T-helper 2 cell treated with Interferon-gamma antibody and Interleukin-4, amounts not matched to agents 100 ng/mL and 5 ng/mL, for 36 hours (primary cell): Measurements from ENCODE around the gene CCDC85B. TPM values are rescaled to one million over a fixed set of nuclear protein-coding genes. Genes with fewer than 3 reads are reported as not detected.

Experiments used
- intact Hi-C: fragments of 100-400 bp; cut with micrococcal nuclease; formaldehyde crosslinking; loops from one replicate; pipeline ENCODE4 v1.15.1; 2023
- total RNA-seq: library from RNA; stranded (reverse); gene quantifications from 2 replicates; pipeline ENCODE4 v1.2.3, GENCODE V29; 2022

The CCDC85B gene
- total RNA-seq, 1 donor from 2014 or later = 45.2 TPM

- intact Hi-C loops = loop anchor here (5.0 kb wide), 1 partner anchor 174 kb away; the partner anchor contains the start of gene KAT5
Observed at GRCh38 chr11:65885808-65886536, 4.5 kb upstream of the CCDC85B start.

GRCh38 chr11:65886826-65887722 lies 3.4 kb upstream of the CCDC85B start:
- intact Hi-C loops = loop anchor here (5.0 kb wide), 1 partner anchor 175 kb away; the partner anchor contains the start of gene KAT5

GRCh38 chr11:65887723-65888162 lies 2.7 kb upstream of the CCDC85B start:
- intact Hi-C loops = loop anchor here (1.0 to 5.0 kb wide), 5 partner anchors 14 to 175 kb away; partner anchors contain the start of genes C11orf68, CFL1, DRAP1 and KAT5

GRCh38 chr11:65888163-65888814 lies 2.2 kb upstream of the CCDC85B start, which contains the start of gene FIBP:
Gene FIBP, minus strand, starts transcription at chr11:65888471. Its CDS starts 53 bp downstream, at chr11:65888418.
- intact Hi-C loops = loop anchor here (1.0 to 5.0 kb wide), 5 partner anchors 15 to 176 kb away; partner anchors contain the start of genes C11orf68, CFL1, DRAP1 and KAT5

- intact Hi-C loops = loop anchor here (10.0 kb wide), 1 partner anchor 107 kb away; the partner anchor contains the start of genes AP5B1 and OVOL1
Observed at GRCh38 chr11:65891219-65892136, 1.0 kb downstream of the CCDC85B start.

GRCh38 chr11:65892137-65892540 lies 1.7 kb downstream of the CCDC85B start:
- intact Hi-C loops = loop anchor here (10.0 kb wide), 1 partner anchor 107 kb away; the partner anchor contains the start of genes AP5B1 and OVOL1

- intact Hi-C loops = loop anchor here (10.0 kb wide), 1 partner anchor 108 kb away; the partner anchor contains the start of genes AP5B1 and OVOL1
Observed at GRCh38 chr11:65892661-65893317, 2.3 kb downstream of the CCDC85B start.

GRCh38 chr11:65894034-65894591 lies 3.6 kb downstream of the CCDC85B start:
- intact Hi-C loops = loop anchor here (10.0 kb wide), 1 partner anchor 109 kb away; the partner anchor contains the start of genes AP5B1 and OVOL1

- intact Hi-C loops = loop anchor here (10.0 kb wide), 1 partner anchor 111 kb away; the partner anchor contains the start of genes AP5B1 and OVOL1
Observed at GRCh38 chr11:65895482-65895981, 5.1 kb downstream of the CCDC85B start.

GRCh38 chr11:65896034-65896999 lies 5.8 kb downstream of the CCDC85B start:
- intact Hi-C loops = loop anchor here (10.0 kb wide), 1 partner anchor 112 kb away; the partner anchor contains the start of genes AP5B1 and OVOL1

GRCh38 chr11:65897020-65897471 lies 6.6 kb downstream of the CCDC85B start:
- intact Hi-C loops = loop anchor here (10.0 kb wide), 1 partner anchor 112 kb away; the partner anchor contains the start of genes AP5B1 and OVOL1

GRCh38 chr11:65898656-65899355 lies 8.3 kb downstream of the CCDC85B start:
- intact Hi-C loops = loop anchor here (10.0 kb wide), 1 partner anchor 114 kb away; the partner anchor contains the start of genes AP5B1 and OVOL1

- intact Hi-C loops = loop anchor here (1.0 to 10.0 kb wide), 3 partner anchors 9 to 115 kb away; partner anchors contain the start of genes AP5B1, C11orf68, CCDC85B and DRAP1
Observed at GRCh38 chr11:65899356-65900124, 9.1 kb downstream of the CCDC85B start.

- intact Hi-C loops = loop anchor here (1.0 kb wide), 2 partner anchors 10 to 19 kb away; partner anchors contain the start of genes C11orf68, CCDC85B and DRAP1
Observed at GRCh38 chr11:65900125-65900898, 9.8 kb downstream of the CCDC85B start, which contains the start of gene FOSL1. Gene FOSL1, minus strand, starts transcription at chr11:65900388. Its CDS starts 49 bp downstream, at chr11:65900339.
